ENCODE results near the gene RARS2.

GRCh38 chr6:87633851-87634250 is 44.1 kb upstream of the RARS2 start:
- TF ChIP-seq, protein P1, sequence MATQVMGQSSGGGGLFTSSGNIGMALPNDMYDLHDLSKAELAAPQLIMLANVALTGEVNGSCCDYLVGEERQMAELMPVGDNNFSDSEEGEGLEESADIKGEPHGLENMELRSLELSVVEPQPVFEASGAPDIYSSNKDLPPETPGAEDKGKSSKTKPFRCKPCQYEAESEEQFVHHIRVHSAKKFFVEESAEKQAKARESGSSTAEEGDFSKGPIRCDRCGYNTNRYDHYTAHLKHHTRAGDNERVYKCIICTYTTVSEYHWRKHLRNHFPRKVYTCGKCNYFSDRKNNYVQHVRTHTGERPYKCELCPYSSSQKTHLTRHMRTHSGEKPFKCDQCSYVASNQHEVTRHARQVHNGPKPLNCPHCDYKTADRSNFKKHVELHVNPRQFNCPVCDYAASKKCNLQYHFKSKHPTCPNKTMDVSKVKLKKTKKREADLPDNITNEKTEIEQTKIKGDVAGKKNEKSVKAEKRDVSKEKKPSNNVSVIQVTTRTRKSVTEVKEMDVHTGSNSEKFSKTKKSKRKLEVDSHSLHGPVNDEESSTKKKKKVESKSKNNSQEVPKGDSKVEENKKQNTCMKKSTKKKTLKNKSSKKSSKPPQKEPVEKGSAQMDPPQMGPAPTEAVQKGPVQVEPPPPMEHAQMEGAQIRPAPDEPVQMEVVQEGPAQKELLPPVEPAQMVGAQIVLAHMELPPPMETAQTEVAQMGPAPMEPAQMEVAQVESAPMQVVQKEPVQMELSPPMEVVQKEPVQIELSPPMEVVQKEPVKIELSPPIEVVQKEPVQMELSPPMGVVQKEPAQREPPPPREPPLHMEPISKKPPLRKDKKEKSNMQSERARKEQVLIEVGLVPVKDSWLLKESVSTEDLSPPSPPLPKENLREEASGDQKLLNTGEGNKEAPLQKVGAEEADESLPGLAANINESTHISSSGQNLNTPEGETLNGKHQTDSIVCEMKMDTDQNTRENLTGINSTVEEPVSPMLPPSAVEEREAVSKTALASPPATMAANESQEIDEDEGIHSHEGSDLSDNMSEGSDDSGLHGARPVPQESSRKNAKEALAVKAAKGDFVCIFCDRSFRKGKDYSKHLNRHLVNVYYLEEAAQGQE (IDR thresholded peaks at IDR 0.05; ENCODE audit: insufficient read depth in 1 of 2, low read depth in 2 of 2, low read length in 2 of 2) = no peak
- TF ChIP-seq POLR2AphosphoS5 (IDR thresholded peaks at IDR 0.05; ENCODE audit: low read depth, low read length) = no peak
- TF ChIP-seq TAF1 (IDR thresholded peaks at IDR 0.05; ENCODE audit: borderline replicate concordance, insufficient read depth, low read length) = no peak
- TF ChIP-seq SIN3A (IDR thresholded peaks at IDR 0.05; ENCODE audit: borderline replicate concordance, insufficient read depth, low read length) = no peak

Measured in PFSK-1 (cell line).